GM20000 (cell line): Measurements from ENCODE around the gene KLK4.
A peak's percentile ranks its signal among the peaks of the same experiment; 100 is the strongest.

Source experiments
- DNase-seq: peaks from one replicate; pipeline ENCODE4 v3.0.0; 2012; ENCODE audit warnings: low spot score
- CTCF ChIP-seq: IDR thresholded peaks from 2 replicates; pipeline ENCODE4 v1.5.1; 2012; ENCODE audit warnings: mild to moderate bottlenecking, control low read depth; ENCODE audit errors: extremely low read depth, missing control alignments

The KLK4 gene

GRCh38 chr19:50893047-50893736, 18.0 kb downstream of the KLK4 start:
- no peak for DNase-seq
- TF ChIP-seq CTCF: no peak

GRCh38 chr19:50891253-50891625, 20.0 kb downstream of the KLK4 start:
- DNase-seq: no peak
- TF ChIP-seq CTCF: no peak

DNA sequence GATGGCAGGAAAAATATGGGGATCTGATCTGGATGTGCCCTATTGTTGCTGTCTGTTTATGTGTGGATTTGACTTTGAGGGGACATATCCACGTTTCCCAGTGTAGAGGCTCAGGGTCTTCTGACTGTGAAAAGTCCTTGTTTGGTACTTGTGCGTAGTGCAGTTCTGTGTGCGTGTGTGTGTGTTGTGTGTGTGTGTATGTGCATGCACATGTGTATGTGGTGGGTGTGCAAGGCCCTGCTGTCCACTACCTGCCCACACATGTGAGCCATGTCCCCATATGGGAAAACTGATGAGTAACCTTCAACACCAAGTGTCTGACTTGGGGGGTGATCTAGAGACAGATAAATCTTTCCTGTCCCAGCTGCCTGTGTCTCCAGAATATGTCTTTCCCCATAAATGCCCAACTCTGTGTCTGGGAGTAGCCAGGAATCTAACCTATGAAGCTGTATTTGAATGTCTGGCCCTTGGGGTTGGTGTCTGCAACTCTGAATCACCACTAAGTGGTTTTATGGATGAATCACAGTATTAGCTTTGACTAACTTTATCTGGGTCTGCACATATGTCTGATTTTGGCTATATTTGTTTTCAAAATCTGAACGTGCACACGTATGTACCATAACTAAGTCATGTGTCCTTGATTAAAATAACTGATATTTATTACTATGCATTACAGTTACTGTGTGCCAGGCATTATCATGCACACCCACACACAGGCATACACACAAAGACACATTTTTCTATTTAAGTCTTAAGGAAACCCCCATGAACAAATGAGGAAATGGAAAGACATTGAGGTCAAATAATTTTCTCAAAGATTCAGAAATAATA, 20.6 kb downstream of the KLK4 start:
- no peak for DNase-seq
- no peak for TF ChIP-seq CTCF

- no peak for DNase-seq
- TF ChIP-seq CTCF: no peak
These were observed 21.6 kb downstream of the KLK4 start for GRCh38 chr19:50889638-50890037.

GRCh38 chr19:50882188-50882587, 29.0 kb downstream of the KLK4 start:
- no peak for DNase-seq
- no peak for TF ChIP-seq CTCF

GRCh38 chr19:50880241-50880640, 31.0 kb downstream of the KLK4 start:
- no peak for TF ChIP-seq CTCF
- no peak for DNase-seq

DNA sequence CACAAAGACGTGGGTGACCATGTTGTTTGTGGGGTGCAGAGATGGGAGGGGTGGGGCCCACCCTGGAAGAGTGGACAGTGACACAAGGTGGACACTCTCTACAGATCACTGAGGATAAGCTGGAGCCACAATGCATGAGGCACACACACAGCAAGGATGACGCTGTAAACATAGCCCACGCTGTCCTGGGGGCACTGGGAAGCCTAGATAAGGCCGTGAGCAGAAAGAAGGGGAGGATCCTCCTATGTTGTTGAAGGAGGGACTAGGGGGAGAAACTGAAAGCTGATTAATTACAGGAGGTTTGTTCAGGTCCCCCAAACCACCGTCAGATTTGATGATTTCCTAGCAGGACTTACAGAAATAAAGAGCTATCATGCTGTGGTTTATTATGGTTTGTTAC, 32.3 kb downstream of the KLK4 start:
- TF ChIP-seq CTCF: no peak
- peak; percentile 28 for DNase-seq
